ENCODE measurements around the gene BSND.
"Not testable (repeated sequence)": the region's sequence is repeated elsewhere in the genome, so short reads cannot be mapped to it uniquely, and the experiment has no call there.

The BSND gene

GRCh38 chr1:54998677-54999076 lies at the start of gene BSND:
TSS of gene BSND (plus strand) at chr1:54998933. CDS start at chr1:54999187, 254 bp downstream.
- Mint-ChIP-seq H3K9me3 (no peaks in the 10 kb centered on the region), H3K36me3 (ENCODE audit: low read depth) (no peaks in the 10 kb centered on the region), H3K27ac (no peak within 1 kb of the TSS), H3K27me3 (peaks cover 35% of the 10 kb centered on the region), H3K4me1 (ENCODE audit: low read depth) (peaks cover 22% of the 10 kb centered on the region), H3K4me3 (no peak within 1 kb of the TSS)

- no peak overlapping the region for H3K4me3 Mint-ChIP-seq
- H3K9me3 Mint-ChIP-seq: no peaks in the 10 kb centered on the region
- no peak overlapping the region for H3K27ac Mint-ChIP-seq
- H3K4me1 Mint-ChIP-seq (ENCODE audit: low read depth): peaks cover 5% of the 10 kb centered on the region
- H3K36me3 Mint-ChIP-seq (ENCODE audit: low read depth): no peaks in the 10 kb centered on the region
- no peaks in the 10 kb centered on the region for H3K27me3 Mint-ChIP-seq
Measured at GRCh38 chr1:54949053-54949452, 49.7 kb upstream of the BSND start.

- H3K27ac Mint-ChIP-seq: no peak overlapping the region
- H3K4me1 Mint-ChIP-seq (ENCODE audit: low read depth): peaks cover 5% of the 10 kb centered on the region
- H3K27me3 Mint-ChIP-seq: no peaks in the 10 kb centered on the region
- H3K9me3 Mint-ChIP-seq: no peaks in the 10 kb centered on the region
- no peaks in the 10 kb centered on the region for H3K36me3 Mint-ChIP-seq (ENCODE audit: low read depth)
- no peak overlapping the region for H3K4me3 Mint-ChIP-seq
Measured at GRCh38 chr1:54950006-54950368, 48.7 kb upstream of the BSND start.

GRCh38 chr1:54950369-54951163 lies 48.2 kb upstream of the BSND start:
- Mint-ChIP-seq H3K4me3 (no peak overlapping the region), H3K9me3 (no peaks in the 10 kb centered on the region), H3K36me3 (ENCODE audit: low read depth) (no peaks in the 10 kb centered on the region), H3K27me3 (no peaks in the 10 kb centered on the region), H3K4me1 (ENCODE audit: low read depth) (no peaks in the 10 kb centered on the region), H3K27ac (no peak overlapping the region)

- Mint-ChIP-seq H3K9me3 (no peaks in the 10 kb centered on the region), H3K4me1 (ENCODE audit: low read depth) (no peaks in the 10 kb centered on the region), H3K27ac (no peak overlapping the region), H3K27me3 (peaks cover under 1% of the 10 kb centered on the region), H3K36me3 (ENCODE audit: low read depth) (no peaks in the 10 kb centered on the region), H3K4me3 (no peak overlapping the region)
Measured at GRCh38 chr1:54951810-54952226, 46.9 kb upstream of the BSND start.

GRCh38 chr1:54952950-54953718 lies 45.6 kb upstream of the BSND start:
- H3K4me1 Mint-ChIP-seq (ENCODE audit: low read depth): no peaks in the 10 kb centered on the region
- no peak overlapping the region for H3K27ac Mint-ChIP-seq
- peaks cover 2% of the 10 kb centered on the region for H3K27me3 Mint-ChIP-seq
- H3K4me3 Mint-ChIP-seq: no peak overlapping the region
- peaks cover 8% of the 10 kb centered on the region for H3K9me3 Mint-ChIP-seq
- no peaks in the 10 kb centered on the region for H3K36me3 Mint-ChIP-seq (ENCODE audit: low read depth)

- Mint-ChIP-seq H3K4me1 (ENCODE audit: low read depth) (no peaks in the 10 kb centered on the region), H3K4me3 (no peak overlapping the region), H3K36me3 (ENCODE audit: low read depth) (no peaks in the 10 kb centered on the region), H3K9me3 (peaks cover 14% of the 10 kb centered on the region), H3K27me3 (peaks cover 5% of the 10 kb centered on the region), H3K27ac (no peak overlapping the region)
Measured at GRCh38 chr1:54953846-54954245, 44.9 kb upstream of the BSND start.

GRCh38 chr1:54955359-54955758 lies 43.4 kb upstream of the BSND start:
- Mint-ChIP-seq H3K4me3 (no peak overlapping the region), H3K36me3 (ENCODE audit: low read depth) (no peaks in the 10 kb centered on the region), H3K27ac (no peak overlapping the region), H3K27me3 (peaks cover 8% of the 10 kb centered on the region), H3K4me1 (ENCODE audit: low read depth) (no peaks in the 10 kb centered on the region), H3K9me3 (peaks cover 17% of the 10 kb centered on the region)

- Mint-ChIP-seq H3K4me1 (ENCODE audit: low read depth) (no peaks in the 10 kb centered on the region), H3K27me3 (peaks cover 8% of the 10 kb centered on the region), H3K27ac (no peak overlapping the region), H3K4me3 (no peak overlapping the region), H3K36me3 (ENCODE audit: low read depth) (no peaks in the 10 kb centered on the region), H3K9me3 (peaks cover 17% of the 10 kb centered on the region)
Measured at GRCh38 chr1:54956726-54957125, 42.0 kb upstream of the BSND start.

GRCh38 chr1:54959241-54959640 lies 39.5 kb upstream of the BSND start:
- Mint-ChIP-seq H3K4me1 (ENCODE audit: low read depth) (no peaks in the 10 kb centered on the region), H3K36me3 (ENCODE audit: low read depth) (no peaks in the 10 kb centered on the region), H3K9me3 (peaks cover 17% of the 10 kb centered on the region), H3K27me3 (peaks cover 11% of the 10 kb centered on the region), H3K27ac (no peak overlapping the region), H3K4me3 (no peak overlapping the region)

GRCh38 chr1:54962612-54963395 lies 35.9 kb upstream of the BSND start:
- Mint-ChIP-seq H3K9me3 (peaks cover 12% of the 10 kb centered on the region), H3K27ac (no peak overlapping the region), H3K4me1 (ENCODE audit: low read depth) (peaks cover 7% of the 10 kb centered on the region), H3K27me3 (peaks cover 13% of the 10 kb centered on the region), H3K36me3 (ENCODE audit: low read depth) (no peaks in the 10 kb centered on the region), H3K4me3 (no peak overlapping the region)

- not testable (repeated sequence) for H3K27ac Mint-ChIP-seq; H3K4me1 Mint-ChIP-seq (ENCODE audit: low read depth)
Measured at GRCh38 chr1:54963829-54964228, 34.9 kb upstream of the BSND start.

GRCh38 chr1:54965624-54966340 lies 33.0 kb upstream of the BSND start:
- Mint-ChIP-seq H3K36me3 (ENCODE audit: low read depth) (no peaks in the 10 kb centered on the region), H3K27me3 (peaks cover 15% of the 10 kb centered on the region), H3K27ac (no peak overlapping the region), H3K4me3 (no peak overlapping the region), H3K4me1 (ENCODE audit: low read depth) (peaks cover 7% of the 10 kb centered on the region), H3K9me3 (no peaks in the 10 kb centered on the region)

More at GRCh38 chr1:54963829-54964228, 34.9 kb upstream of the BSND start:
- peaks cover 11% of the 10 kb centered on the region for H3K27me3 Mint-ChIP-seq
- not testable (repeated sequence) for H3K9me3 Mint-ChIP-seq; H3K36me3 Mint-ChIP-seq (ENCODE audit: low read depth); H3K4me3 Mint-ChIP-seq

GRCh38 chr1:54967372-54967771 lies 31.4 kb upstream of the BSND start:
- Mint-ChIP-seq H3K27ac (no peak overlapping the region), H3K9me3 (no peaks in the 10 kb centered on the region), H3K4me1 (ENCODE audit: low read depth) (peaks cover 14% of the 10 kb centered on the region), H3K27me3 (peaks cover 19% of the 10 kb centered on the region), H3K4me3 (no peak overlapping the region), H3K36me3 (ENCODE audit: low read depth) (no peaks in the 10 kb centered on the region)
